ENCODE measurements around the gene TFEB.

GRCh38 chr6:41642090-41642959 lies 93.1 kb downstream of the TFEB start:
- TF ChIP-seq POLR2A (IDR thresholded peaks at IDR 0.05) (no peak), CTCF (IDR thresholded peaks at IDR 0.05) (no peak), POLR2AphosphoS5 (IDR thresholded peaks at IDR 0.05) (no peak)
